HEK293 (cell line): Measurements from ENCODE around the gene FHIT.

Experiments used
- CTCF ChIA-PET: fragments of 350-600 bp; formaldehyde crosslinking; extraction: SDS; loops from one replicate; lab custom pipeline; 2021; ENCODE audit warnings: antibody characterized with exemption; lab: Yijun Ruan, JAX
- POLR2A ChIA-PET: fragments of 300-600 bp; formaldehyde crosslinking; extraction: SDS; loops from one replicate; lab custom pipeline; 2020; ENCODE audit warnings: antibody characterized with exemption, inconsistent platforms; lab: Yijun Ruan, JAX
- H3K27ac ChIP-seq: fragments of 200-500 bp; sonication (Bioruptor generic); 2 replicates; pipeline ENCODE4 v1.5.1; 2014; ENCODE audit warnings: low read depth, low read length, control low read depth, inconsistent platforms; ENCODE audit errors: extremely low read depth
- H3K36me3 ChIP-seq, 2 experiments: fragments of 200-500 bp in 1 of 2; sonication (Bioruptor generic) in 1 of 2; 1 replicate in 1 of 2; 2 replicates in 1 of 2; pipeline ENCODE4 v1.5.1; 2014 to 2017; ENCODE audit warnings: inconsistent platforms in 2 of 2, low read length in 2 of 2; ENCODE audit not compliant: control insufficient read depth in 2 of 2, insufficient read depth in 1 of 2
- H3K4me1 ChIP-seq: fragments of 200-500 bp; sonication (Bioruptor generic); 2 replicates; pipeline ENCODE4 v1.5.1; 2014; ENCODE audit warnings: mild to moderate bottlenecking, low read length, inconsistent platforms; ENCODE audit not compliant: control insufficient read depth, insufficient read depth
- H3K4me3 ChIP-seq: 2 replicates; pipeline ENCODE4 v1.5.1; 2011; ENCODE audit warnings: low read depth, mild to moderate bottlenecking, control low read depth, low read length, moderate library complexity
- H3K9me3 ChIP-seq: fragments of 200-500 bp; sonication (Bioruptor generic); 2 replicates; pipeline ENCODE4 v1.5.1; 2014; ENCODE audit warnings: low read depth, low read length, inconsistent platforms; ENCODE audit not compliant: control insufficient read depth, insufficient read depth
- GLIS2 ChIP-seq: fragments of 450-650 bp; formaldehyde crosslinking; IDR thresholded peaks from 2 replicates; pipeline ENCODE4 v1.5.1; 2016; ENCODE audit warnings: missing biosample characterization, missing genetic modification characterization
- MZF1 ChIP-seq: fragments of 450-650 bp; formaldehyde crosslinking; IDR thresholded peaks from 2 replicates; pipeline ENCODE4 v1.5.1; 2017; ENCODE audit warnings: missing biosample characterization, missing genetic modification characterization, borderline replicate concordance
- PRDM4 ChIP-seq: fragments of 450-650 bp; formaldehyde crosslinking; IDR thresholded peaks from 2 replicates; pipeline ENCODE4 v1.5.1; 2017; ENCODE audit warnings: missing biosample characterization, missing genetic modification characterization
- REPIN1 ChIP-seq: fragments of 450-650 bp; formaldehyde crosslinking; IDR thresholded peaks from 2 replicates; pipeline ENCODE4 v1.5.1; 2017; ENCODE audit warnings: missing biosample characterization, missing genetic modification characterization, low read depth
- YY2 ChIP-seq: fragments of 450-650 bp; formaldehyde crosslinking; IDR thresholded peaks from 2 replicates; pipeline ENCODE4 v1.5.1; 2016; ENCODE audit warnings: missing biosample characterization, missing genetic modification characterization
- ZBTB21 ChIP-seq: fragments of 450-650 bp; formaldehyde crosslinking; IDR thresholded peaks from 2 replicates; pipeline ENCODE4 v1.5.1; 2017; ENCODE audit warnings: missing biosample characterization, missing genetic modification characterization
- ZBTB7A ChIP-seq: fragments of 450-650 bp; formaldehyde crosslinking; IDR thresholded peaks from 2 replicates; pipeline ENCODE4 v1.5.1; 2016; ENCODE audit warnings: low read depth, missing biosample characterization, missing genetic modification characterization
- ZFP3 ChIP-seq: fragments of 450-650 bp; formaldehyde crosslinking; IDR thresholded peaks from 2 replicates; pipeline ENCODE4 v1.5.1; 2016; ENCODE audit warnings: low read depth, missing biosample characterization, missing genetic modification characterization
- ZNF513 ChIP-seq: fragments of 450-650 bp; IDR thresholded peaks from 2 replicates; pipeline ENCODE4 v1.5.1; 2018; ENCODE audit warnings: missing biosample characterization, missing genetic modification characterization
- ZNF596 ChIP-seq: fragments of 450-650 bp; IDR thresholded peaks from 2 replicates; pipeline ENCODE4 v1.5.0; 2018; ENCODE audit warnings: missing biosample characterization, mild to moderate bottlenecking, missing genetic modification characterization, moderate library complexity
- ZNF677 ChIP-seq: fragments of 450-650 bp; IDR thresholded peaks from 2 replicates; pipeline ENCODE4 v1.5.0; 2018; ENCODE audit warnings: missing biosample characterization, mild to moderate bottlenecking, missing genetic modification characterization, moderate library complexity
- ZNF777 ChIP-seq: fragments of 450-650 bp; formaldehyde crosslinking; IDR thresholded peaks from 2 replicates; pipeline ENCODE4 v1.5.1; 2017; ENCODE audit warnings: missing biosample characterization, missing genetic modification characterization, borderline replicate concordance
- ZNF791 ChIP-seq: fragments of 450-650 bp; formaldehyde crosslinking; IDR thresholded peaks from 2 replicates; pipeline ENCODE4 v1.5.1; 2016; ENCODE audit warnings: missing biosample characterization, missing genetic modification characterization
- ZNF792 ChIP-seq: fragments of 450-650 bp; formaldehyde crosslinking; IDR thresholded peaks from 2 replicates; pipeline ENCODE4 v1.5.1; 2016; ENCODE audit warnings: missing biosample characterization, missing genetic modification characterization
- TF ChIP-seq, protein P1 (sequence below): fragments of 450-650 bp; formaldehyde crosslinking; IDR thresholded peaks from 2 replicates; pipeline ENCODE4 v1.5.1; 2016; ENCODE audit warnings: missing biosample characterization, missing genetic modification characterization, borderline replicate concordance
- TF ChIP-seq, protein P2 (sequence below): fragments of 450-650 bp; formaldehyde crosslinking; IDR thresholded peaks from 2 replicates; pipeline ENCODE4 v1.5.1; 2017; ENCODE audit warnings: missing biosample characterization, missing genetic modification characterization
- TF ChIP-seq, protein P3 (sequence below): fragments of 450-650 bp; formaldehyde crosslinking; IDR thresholded peaks from 2 replicates; pipeline ENCODE4 v1.5.1; 2016; ENCODE audit warnings: missing biosample characterization, missing genetic modification characterization

The FHIT gene

GRCh38 chr3:60434323-60434722 lies 816.9 kb downstream of the FHIT start:
- CTCF ChIA-PET, result no interaction called here
- H3K36me3 ChIP-seq, result no peaks in the 10 kb centered on the region
- POLR2A ChIA-PET, result no interaction called here
- H3K4me1 ChIP-seq, result no peaks in the 10 kb centered on the region
- no peak for TF ChIP-seq YY2 (tag by site-specific recombination)
- H3K4me3 ChIP-seq, result no peak overlapping the region
- no peaks in the 10 kb centered on the region for H3K9me3 ChIP-seq
- no peak overlapping the region for H3K27ac ChIP-seq

- H3K4me1 ChIP-seq, result no peaks in the 10 kb centered on the region
- CTCF ChIA-PET, result no interaction called here
- no peaks in the 10 kb centered on the region for H3K36me3 ChIP-seq
- H3K9me3 ChIP-seq, result no peaks in the 10 kb centered on the region
- TF ChIP-seq ZBTB21 (tag by site-specific recombination) (no peak), ZNF791 (tag by site-specific recombination) (no peak), ZNF513 (tag by site-specific recombination) (no peak), ZNF677 (tag by site-specific recombination) (no peak), ZNF596 (tag by site-specific recombination) (no peak), MZF1 (tag by site-specific recombination) (no peak), ZFP3 (tag by site-specific recombination) (no peak), GLIS2 (no peak), ZNF777 (tag by site-specific recombination) (no peak), ZBTB7A (tag by site-specific recombination) (no peak), PRDM4 (tag by site-specific recombination) (no peak), REPIN1 (no peak)
- TF ChIP-seq, protein P1, sequence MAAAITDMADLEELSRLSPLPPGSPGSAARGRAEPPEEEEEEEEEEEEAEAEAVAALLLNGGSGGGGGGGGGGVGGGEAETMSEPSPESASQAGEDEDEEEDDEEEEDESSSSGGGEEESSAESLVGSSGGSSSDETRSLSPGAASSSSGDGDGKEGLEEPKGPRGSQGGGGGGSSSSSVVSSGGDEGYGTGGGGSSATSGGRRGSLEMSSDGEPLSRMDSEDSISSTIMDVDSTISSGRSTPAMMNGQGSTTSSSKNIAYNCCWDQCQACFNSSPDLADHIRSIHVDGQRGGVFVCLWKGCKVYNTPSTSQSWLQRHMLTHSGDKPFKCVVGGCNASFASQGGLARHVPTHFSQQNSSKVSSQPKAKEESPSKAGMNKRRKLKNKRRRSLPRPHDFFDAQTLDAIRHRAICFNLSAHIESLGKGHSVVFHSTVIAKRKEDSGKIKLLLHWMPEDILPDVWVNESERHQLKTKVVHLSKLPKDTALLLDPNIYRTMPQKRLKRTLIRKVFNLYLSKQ (tag by site-specific recombination), result no peak
- TF ChIP-seq, protein P2, sequence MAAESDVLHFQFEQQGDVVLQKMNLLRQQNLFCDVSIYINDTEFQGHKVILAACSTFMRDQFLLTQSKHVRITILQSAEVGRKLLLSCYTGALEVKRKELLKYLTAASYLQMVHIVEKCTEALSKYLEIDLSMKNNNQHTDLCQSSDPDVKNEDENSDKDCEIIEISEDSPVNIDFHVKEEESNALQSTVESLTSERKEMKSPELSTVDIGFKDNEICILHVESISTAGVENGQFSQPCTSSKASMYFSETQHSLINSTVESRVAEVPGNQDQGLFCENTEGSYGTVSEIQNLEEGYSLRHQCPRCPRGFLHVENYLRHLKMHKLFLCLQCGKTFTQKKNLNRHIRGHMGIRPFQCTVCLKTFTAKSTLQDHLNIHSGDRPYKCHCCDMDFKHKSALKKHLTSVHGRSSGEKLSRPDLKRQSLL (tag by site-specific recombination), result no peak
- H3K27ac ChIP-seq, result no peak overlapping the region
- no peak overlapping the region for H3K4me3 ChIP-seq
- POLR2A ChIA-PET, result no interaction called here
These were observed 819.7 kb downstream of the FHIT start for GRCh38 chr3:60431599-60431958.

DNA sequence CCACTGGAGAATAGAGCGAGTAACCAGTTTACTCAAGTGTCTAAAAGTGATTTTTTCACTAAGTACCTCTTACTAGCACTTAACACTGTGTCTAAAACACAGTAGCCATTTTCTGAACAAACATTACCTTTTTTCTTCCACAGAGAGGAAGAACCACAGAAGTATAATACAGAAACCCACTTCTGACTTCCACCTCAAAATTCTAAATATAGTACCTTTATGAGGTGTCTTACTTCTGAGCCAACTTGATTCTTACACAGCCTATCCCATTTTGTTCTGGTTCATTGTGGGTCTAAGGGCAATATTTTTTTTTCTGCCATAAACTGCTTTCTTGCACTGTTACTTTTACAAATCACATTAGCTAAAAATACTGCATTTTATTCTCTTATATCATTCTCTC lies 821.0 kb downstream of the FHIT start:
- Histone ChIP-seq H3K36me3 (no peaks in the 10 kb centered on the region), H3K27ac (no peak overlapping the region), H3K4me1 (no peaks in the 10 kb centered on the region), H3K9me3 (no peaks in the 10 kb centered on the region), H3K4me3 (no peak overlapping the region)
- ChIA-PET CTCF (no interaction called here), POLR2A (no interaction called here)
- TF ChIP-seq, protein P3, sequence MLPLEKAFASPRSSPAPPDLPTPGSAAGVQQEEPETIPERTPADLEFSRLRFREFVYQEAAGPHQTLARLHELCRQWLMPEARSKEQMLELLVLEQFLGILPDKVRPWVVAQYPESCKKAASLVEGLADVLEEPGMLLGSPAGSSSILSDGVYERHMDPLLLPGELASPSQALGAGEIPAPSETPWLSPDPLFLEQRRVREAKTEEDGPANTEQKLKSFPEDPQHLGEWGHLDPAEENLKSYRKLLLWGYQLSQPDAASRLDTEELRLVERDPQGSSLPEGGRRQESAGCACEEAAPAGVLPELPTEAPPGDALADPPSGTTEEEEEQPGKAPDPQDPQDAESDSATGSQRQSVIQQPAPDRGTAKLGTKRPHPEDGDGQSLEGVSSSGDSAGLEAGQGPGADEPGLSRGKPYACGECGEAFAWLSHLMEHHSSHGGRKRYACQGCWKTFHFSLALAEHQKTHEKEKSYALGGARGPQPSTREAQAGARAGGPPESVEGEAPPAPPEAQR (tag by site-specific recombination), result no peak
- TF ChIP-seq ZNF792 (tag by site-specific recombination), result no peak
